ENCODE measurements around the gene TAF1D.

TAF1D gene

GRCh38 chr11:93697611-93698010 is 43.7 kb downstream of the TAF1D start (continued):
- TF ChIP-seq RARB (CRISPR knock-in tag; IDR thresholded peaks at IDR 0.05) (no peak), ESRRG (CRISPR knock-in tag; IDR thresholded peaks at IDR 0.05) (no peak), ZC3H10 (CRISPR knock-in tag; IDR thresholded peaks at IDR 0.05) (no peak), OSR1 (CRISPR knock-in tag; IDR thresholded peaks at IDR 0.05) (no peak), ISL1 (CRISPR knock-in tag; IDR thresholded peaks at IDR 0.05) (no peak), ARNTL (CRISPR knock-in tag; IDR thresholded peaks at IDR 0.05; ENCODE audit: borderline replicate concordance, low read depth) (no peak), ZFP30 (CRISPR knock-in tag; IDR thresholded peaks at IDR 0.05) (no peak)

- TF ChIP-seq ZNF70 (CRISPR knock-in tag; IDR thresholded peaks at IDR 0.05) (no peak), ZNF8 (CRISPR knock-in tag; IDR thresholded peaks at IDR 0.05) (no peak), BACH2 (CRISPR knock-in tag; IDR thresholded peaks at IDR 0.05; ENCODE audit: borderline replicate concordance) (no peak), ZC3H10 (CRISPR knock-in tag; IDR thresholded peaks at IDR 0.05) (no peak), CSDC2 (CRISPR knock-in tag; IDR thresholded peaks at IDR 0.05) (no peak), TSHZ2 (CRISPR knock-in tag; IDR thresholded peaks at IDR 0.05) (no peak), CSRNP3 (CRISPR knock-in tag; IDR thresholded peaks at IDR 0.05) (no peak), PPARA (CRISPR knock-in tag; IDR thresholded peaks at IDR 0.05; ENCODE audit: borderline replicate concordance) (no peak), TCF4 (CRISPR knock-in tag; IDR thresholded peaks at IDR 0.05; ENCODE audit: borderline replicate concordance) (no peak), ARNTL (CRISPR knock-in tag; IDR thresholded peaks at IDR 0.05; ENCODE audit: borderline replicate concordance, low read depth) (no peak), RARB (CRISPR knock-in tag; IDR thresholded peaks at IDR 0.05) (no peak), ISL1 (CRISPR knock-in tag; IDR thresholded peaks at IDR 0.05) (no peak)
- TF ChIP-seq, protein P1, sequence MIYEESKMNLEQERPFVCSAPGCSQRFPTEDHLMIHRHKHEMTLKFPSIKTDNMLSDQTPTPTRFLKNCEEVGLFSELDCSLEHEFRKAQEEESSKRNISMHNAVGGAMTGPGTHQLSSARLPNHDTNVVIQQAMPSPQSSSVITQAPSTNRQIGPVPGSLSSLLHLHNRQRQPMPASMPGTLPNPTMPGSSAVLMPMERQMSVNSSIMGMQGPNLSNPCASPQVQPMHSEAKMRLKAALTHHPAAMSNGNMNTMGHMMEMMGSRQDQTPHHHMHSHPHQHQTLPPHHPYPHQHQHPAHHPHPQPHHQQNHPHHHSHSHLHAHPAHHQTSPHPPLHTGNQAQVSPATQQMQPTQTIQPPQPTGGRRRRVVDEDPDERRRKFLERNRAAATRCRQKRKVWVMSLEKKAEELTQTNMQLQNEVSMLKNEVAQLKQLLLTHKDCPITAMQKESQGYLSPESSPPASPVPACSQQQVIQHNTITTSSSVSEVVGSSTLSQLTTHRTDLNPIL (CRISPR knock-in tag; IDR thresholded peaks at IDR 0.05; ENCODE audit: low read depth), result no peak
- no peak for ATAC-seq
These were observed 46.7 kb downstream of the TAF1D start for GRCh38 chr11:93694557-93694956.

- peak; percentile 71 for ATAC-seq
- TF ChIP-seq CSRNP3 (CRISPR knock-in tag; IDR thresholded peaks at IDR 0.05) (no peak), ZFP30 (CRISPR knock-in tag; IDR thresholded peaks at IDR 0.05) (no peak), TCF4 (CRISPR knock-in tag; IDR thresholded peaks at IDR 0.05; ENCODE audit: borderline replicate concordance) (no peak), ARNTL (CRISPR knock-in tag; IDR thresholded peaks at IDR 0.05; ENCODE audit: borderline replicate concordance, low read depth) (no peak), ZNF565 (CRISPR knock-in tag; conservative IDR thresholded peaks at IDR 0.05; ENCODE audit: low read depth) (no peak), TOX (CRISPR knock-in tag; IDR thresholded peaks at IDR 0.05; ENCODE audit: borderline replicate concordance) (no peak)
- TF ChIP-seq, protein P1 (CRISPR knock-in tag; IDR thresholded peaks at IDR 0.05; ENCODE audit: low read depth), result no peak
These were observed 47.2 kb downstream of the TAF1D start for GRCh38 chr11:93694109-93694508.

- no peak for ATAC-seq
- TF ChIP-seq TSHZ2 (CRISPR knock-in tag; IDR thresholded peaks at IDR 0.05) (no peak), ZFP3 (CRISPR knock-in tag; IDR thresholded peaks at IDR 0.05) (no peak), TOX (CRISPR knock-in tag; IDR thresholded peaks at IDR 0.05; ENCODE audit: borderline replicate concordance) (no peak)
These were observed 52.1 kb downstream of the TAF1D start for GRCh38 chr11:93689240-93689639.
